Testis (tissue), 3 donors: ENCODE results near the gene FBLL1. TPM values are rescaled to one million over a fixed set of nuclear protein-coding genes. Genes with fewer than 3 reads are reported as not detected.

ENCODE experiments used
- DNase-seq: peaks from one replicate; pipeline ENCODE4 v3.0.0-alpha.2; 2019
- H3K27ac ChIP-seq, 2 donors: fragments of 200-600 bp; sonication (generic); one replicate each; pipeline ENCODE4 v1.5.1; 2019
- H3K27me3 ChIP-seq: fragments of 200-600 bp; sonication (generic); one replicate; pipeline ENCODE4 v1.5.1; 2019
- H3K36me3 ChIP-seq: fragments of 200-600 bp; sonication (generic); one replicate; pipeline ENCODE4 v1.5.1; 2017; ENCODE audit warnings: low read depth; ENCODE audit errors: missing control alignments
- H3K4me1 ChIP-seq: fragments of 200-600 bp; sonication (generic); one replicate; pipeline ENCODE4 v1.5.1; 2019
- H3K4me3 ChIP-seq, 2 donors: fragments of 200-600 bp; sonication (generic); one replicate each; pipeline ENCODE4 v1.5.1; 2017 to 2019
- H3K9me3 ChIP-seq: fragments of 200-600 bp; sonication (generic); one replicate; pipeline ENCODE4 v1.5.1; 2017
- POLR2A ChIP-seq: fragments of 450-650 bp; IDR thresholded peaks from one replicate; pipeline ENCODE4 v1.6.1; 2017; ENCODE audit warnings: antibody characterized with exemption, mild to moderate bottlenecking, moderate library complexity
- WGBS, 2 donors: methylation state at CpG; one replicate each; pipeline ENCODE4 v1.1.5; 2018; 5-methylcytosine and 5-hydroxymethylcytosine counted together
- intact Hi-C: fragments of 100-400 bp; cut with DNase I; formaldehyde crosslinking; loops from one replicate; pipeline ENCODE4 v1.15.1; 2023; ENCODE audit warnings: low total_unique reads
- polyA plus RNA-seq: library from polyadenylated mRNA; stranded (reverse); fragments of 350-450 nt; fragmentation: Illumina TruSeq; extraction: RNeasy Lipid Tissue Mini Kit (QIAGEN cat#74804); gene quantifications from one replicate; pipeline ENCODE4 v1.2.3, GENCODE V29; 2014; ENCODE audit warnings: low read depth, low replicate concordance; ENCODE audit not compliant: insufficient read depth
- total RNA-seq, 2 donors: library from RNA; depleted of rRNA; stranded (reverse); fragments of >200 nt; gene quantifications; one replicate each; pipeline ENCODE4 v1.2.3, GENCODE V29; 2016
- TF ChIP-seq, protein P1 (sequence below), 3 experiments: fragments of 450-650 bp in 2 of 3; fragments of 200-600 bp in 1 of 3; sonication (generic) in 1 of 3; IDR thresholded peaks; one replicate each; pipeline ENCODE4 v1.5.1; 2016 to 2019; ENCODE audit warnings: antibody characterized with exemption in 3 of 3, mild to moderate bottlenecking in 2 of 3, moderate library complexity in 1 of 3

The FBLL1 gene
- total and polyA plus RNA-seq, 3 donors from 2014 or later = 6.4 to 12.4 (median 11.5) TPM

DNA sequence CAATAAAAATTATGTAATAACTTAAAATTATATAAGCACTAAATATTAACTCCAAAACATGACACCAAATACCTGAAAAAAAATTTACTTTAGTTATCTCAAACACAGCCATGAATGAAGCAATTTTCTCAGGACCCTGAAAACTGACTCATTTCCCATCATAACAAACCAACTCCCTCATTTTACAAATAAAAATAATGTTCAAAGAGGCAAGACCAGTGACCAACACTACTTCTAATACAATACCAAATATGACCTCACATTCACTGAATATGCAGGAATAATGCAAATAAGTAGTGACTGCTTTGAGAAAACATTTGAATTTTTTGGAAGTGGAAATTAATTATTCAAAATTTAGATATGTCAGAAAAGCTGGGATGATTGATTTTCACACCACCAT is 21.6 kb downstream of the FBLL1 start:
- H3K36me3 ChIP-seq = no peaks in the 10 kb centered on the region
- H3K9me3 ChIP-seq = no peaks in the 10 kb centered on the region
- intact Hi-C loops = no loop called here
- no peaks in the 10 kb centered on the region for H3K4me1 ChIP-seq
- H3K27ac ChIP-seq = no peak overlapping the region
- H3K4me3 ChIP-seq = no peak overlapping the region
- no peak for TF ChIP-seq POLR2A
- TF ChIP-seq, protein P1, sequence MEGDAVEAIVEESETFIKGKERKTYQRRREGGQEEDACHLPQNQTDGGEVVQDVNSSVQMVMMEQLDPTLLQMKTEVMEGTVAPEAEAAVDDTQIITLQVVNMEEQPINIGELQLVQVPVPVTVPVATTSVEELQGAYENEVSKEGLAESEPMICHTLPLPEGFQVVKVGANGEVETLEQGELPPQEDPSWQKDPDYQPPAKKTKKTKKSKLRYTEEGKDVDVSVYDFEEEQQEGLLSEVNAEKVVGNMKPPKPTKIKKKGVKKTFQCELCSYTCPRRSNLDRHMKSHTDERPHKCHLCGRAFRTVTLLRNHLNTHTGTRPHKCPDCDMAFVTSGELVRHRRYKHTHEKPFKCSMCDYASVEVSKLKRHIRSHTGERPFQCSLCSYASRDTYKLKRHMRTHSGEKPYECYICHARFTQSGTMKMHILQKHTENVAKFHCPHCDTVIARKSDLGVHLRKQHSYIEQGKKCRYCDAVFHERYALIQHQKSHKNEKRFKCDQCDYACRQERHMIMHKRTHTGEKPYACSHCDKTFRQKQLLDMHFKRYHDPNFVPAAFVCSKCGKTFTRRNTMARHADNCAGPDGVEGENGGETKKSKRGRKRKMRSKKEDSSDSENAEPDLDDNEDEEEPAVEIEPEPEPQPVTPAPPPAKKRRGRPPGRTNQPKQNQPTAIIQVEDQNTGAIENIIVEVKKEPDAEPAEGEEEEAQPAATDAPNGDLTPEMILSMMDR (IDR thresholded peaks at IDR 0.05) = no peak
- DNase-seq = no peak
- H3K27me3 ChIP-seq = no peaks in the 10 kb centered on the region

- Histone ChIP-seq H3K27me3 (no peaks in the 10 kb centered on the region), H3K27ac (no peak overlapping the region), H3K4me1 (no peaks in the 10 kb centered on the region), H3K9me3 (no peaks in the 10 kb centered on the region), H3K36me3 (no peaks in the 10 kb centered on the region), H3K4me3 (no peak overlapping the region)
- no peak for TF ChIP-seq POLR2A
- TF ChIP-seq, protein P1 (IDR thresholded peaks at IDR 0.05) = no peak
- DNase-seq = no peak
- 72 to 74% methylated on average over 1 of the region's 1 CpG for WGBS, 2 donors
- intact Hi-C loops = no loop called here
Measured at GRCh38 chr5:168552146-168552545, 23.0 kb downstream of the FBLL1 start.

- intact Hi-C loops = no loop called here
- 66 to 95% methylated on average over 2 of the region's 2 CpGs for WGBS, 2 donors
- Histone ChIP-seq H3K27me3 (no peaks in the 10 kb centered on the region), H3K36me3 (no peaks in the 10 kb centered on the region), H3K9me3 (no peaks in the 10 kb centered on the region), H3K27ac (no peak overlapping the region), H3K4me3 (no peak overlapping the region), H3K4me1 (no peaks in the 10 kb centered on the region)
- TF ChIP-seq, protein P1 (IDR thresholded peaks at IDR 0.05) = no peak
- TF ChIP-seq POLR2A = no peak
- DNase-seq = no peak
Measured at GRCh38 chr5:168553377-168554130, 24.4 kb downstream of the FBLL1 start.

GRCh38 chr5:168557389-168557788 is 28.3 kb downstream of the FBLL1 start:
- Histone ChIP-seq H3K4me1 (no peaks in the 10 kb centered on the region), H3K27ac (no peak overlapping the region), H3K27me3 (no peaks in the 10 kb centered on the region), H3K36me3 (no peaks in the 10 kb centered on the region), H3K9me3 (no peaks in the 10 kb centered on the region), H3K4me3 (no peak overlapping the region)
- intact Hi-C loops = no loop called here
- WGBS, 2 donors = 93 to 94% methylated on average over 2 of the region's 2 CpGs
- no peak for DNase-seq
- TF ChIP-seq, protein P1 (IDR thresholded peaks at IDR 0.05) = no peak
- no peak for TF ChIP-seq POLR2A

DNA sequence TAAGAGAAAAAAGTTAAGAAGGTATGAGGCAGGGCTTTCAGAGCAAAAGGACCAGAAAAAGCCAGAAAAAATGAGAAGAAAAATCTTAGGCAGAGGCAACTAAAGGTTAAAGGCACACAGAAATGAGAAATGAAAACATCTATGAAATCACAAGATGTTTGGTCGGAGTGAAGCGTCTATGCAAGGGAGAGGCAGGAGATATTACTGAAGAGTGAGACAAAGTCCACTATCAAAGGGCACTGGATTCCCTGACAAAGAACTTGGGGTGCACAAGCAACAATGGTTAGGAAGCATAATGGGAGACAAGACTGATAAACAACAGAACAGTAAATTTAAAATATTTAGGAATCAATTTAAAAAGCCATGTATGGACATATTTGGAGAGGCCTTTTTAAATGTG is 33.2 kb downstream of the FBLL1 start:
- Histone ChIP-seq H3K27ac (no peak overlapping the region), H3K4me3 (no peak overlapping the region), H3K27me3 (no peaks in the 10 kb centered on the region), H3K4me1 (no peaks in the 10 kb centered on the region), H3K9me3 (no peaks in the 10 kb centered on the region), H3K36me3 (no peaks in the 10 kb centered on the region)
- DNase-seq = no peak
- 55 to 58% methylated on average over 2 of the region's 2 CpGs for WGBS, 2 donors
- TF ChIP-seq, protein P1 (IDR thresholded peaks at IDR 0.05) = no peak
- TF ChIP-seq POLR2A = no peak
- intact Hi-C loops = no loop called here
